HG02623 (cell line): ENCODE measurements around the gene ID4.

Experiments used
- ATAC-seq: cut with Tn5 transposase; IDR thresholded peaks from one replicate; pipeline ENCODE4 v1.9.1; 2021; ENCODE audit warnings: moderate library complexity; ENCODE audit not compliant: unreplicated experiment

Gene ID4

GRCh38 chr6:19836799-19837510, at the start of gene ID4:
ID4 (plus strand) TSS chr6:19837370; CDS start chr6:19837755, 385 bp downstream.
- ATAC-seq: no peak

GRCh38 chr6:19788686-19789085, 48.5 kb upstream of the ID4 start:
- no peak for ATAC-seq

- ATAC-seq: no peak
These were observed 47.9 kb upstream of the ID4 start for GRCh38 chr6:19789100-19789803.

GRCh38 chr6:19791267-19791666, 45.9 kb upstream of the ID4 start:
- no peak for ATAC-seq

GRCh38 chr6:19795211-19795610, 42.0 kb upstream of the ID4 start:
- ATAC-seq: no peak

- ATAC-seq: no peak
These were observed 40.7 kb upstream of the ID4 start for GRCh38 chr6:19796452-19796851.

- no peak for ATAC-seq
These were observed 38.8 kb upstream of the ID4 start for GRCh38 chr6:19798362-19798761.

- no peak for ATAC-seq
These were observed 34.5 kb upstream of the ID4 start for GRCh38 chr6:19802656-19803055.

- no peak for ATAC-seq
These were observed 33.6 kb upstream of the ID4 start for GRCh38 chr6:19803331-19804204.

- peak; percentile 99 for ATAC-seq
These were observed 32.7 kb upstream of the ID4 start for GRCh38 chr6:19804205-19805128.

GRCh38 chr6:19805129-19805481, 32.1 kb upstream of the ID4 start:
- no peak for ATAC-seq

- no peak for ATAC-seq
These were observed 30.2 kb upstream of the ID4 start for GRCh38 chr6:19806971-19807396.

GRCh38 chr6:19811397-19812079, 25.6 kb upstream of the ID4 start:
- no peak for ATAC-seq

GRCh38 chr6:19812512-19813119, 24.6 kb upstream of the ID4 start:
- no peak for ATAC-seq

GRCh38 chr6:19818805-19819204, 18.4 kb upstream of the ID4 start:
- no peak for ATAC-seq

GRCh38 chr6:19824058-19824807, 12.9 kb upstream of the ID4 start:
- no peak for ATAC-seq

- ATAC-seq: no peak
These were observed 9.9 kb upstream of the ID4 start for GRCh38 chr6:19827247-19827646.

GRCh38 chr6:19827903-19828302, 9.3 kb upstream of the ID4 start:
- no peak for ATAC-seq

GRCh38 chr6:19830171-19830570, 7.0 kb upstream of the ID4 start:
- no peak for ATAC-seq
